ENCODE data around the gene APLP2. TPM values are rescaled to one million over a fixed set of nuclear protein-coding genes. Genes with fewer than 3 reads are reported as not detected.

APLP2 gene
- total RNA-seq, 6 donors from 2014 or later: 249 to 939 (median 653) TPM

- 90 to 91% methylated on average over 11 to 48 of the region's 49 CpGs for WGBS, 2 donors
- Histone ChIP-seq H3K27me3 (no peaks in the 10 kb centered on the region), H3K4me1 (peaks cover 0 to 7% (median 2%) of the 10 kb centered on the region in 4 donors), H3K27ac (no peak overlapping the region), H3K4me3 (no peak overlapping the region), H3K9me3 (no peaks in the 10 kb centered on the region), H3K36me3 (no peaks in the 10 kb centered on the region)
- ATAC-seq (ENCODE audit: low FRiP score in 2 of 2) (no peak), DNase-seq (peak in 1 of 2 donors; percentile 75)
- TF ChIP-seq EP300 (IDR thresholded peaks at IDR 0.05) (no peak), POLR2A (IDR thresholded peaks at IDR 0.05) (no peak), CTCF (IDR thresholded peaks at IDR 0.05) (no peak), POLR2AphosphoS5 (IDR thresholded peaks at IDR 0.05) (no peak)
Measured at GRCh38 chr11:130040281-130040940, 29.3 kb upstream of the APLP2 start.

GRCh38 chr11:130042093-130042591 lies 27.6 kb upstream of the APLP2 start:
- H3K4me1 ChIP-seq: peaks cover 0 to 7% (median 2%) of the 10 kb centered on the region in 4 donors
- DNase-seq (peak in 1 of 2 donors; percentile 33), ATAC-seq (ENCODE audit: low FRiP score in 2 of 2) (peak in 1 of 2 donors; percentile 51)
- peak overlapping the region in 1 of 4 donors; percentile 2 for H3K27ac ChIP-seq
- H3K27me3 ChIP-seq: no peaks in the 10 kb centered on the region
- TF ChIP-seq POLR2AphosphoS5 (IDR thresholded peaks at IDR 0.05): peak; percentile 15 to 19
- TF ChIP-seq EP300 (IDR thresholded peaks at IDR 0.05): peak in 1 of 4 donors; percentile 4
- no peak for TF ChIP-seq CTCF (IDR thresholded peaks at IDR 0.05)
- TF ChIP-seq POLR2A (IDR thresholded peaks at IDR 0.05): peak in 1 of 4 donors; percentile 34
- no peaks in the 10 kb centered on the region for H3K9me3 ChIP-seq
- no peak overlapping the region for H3K4me3 ChIP-seq
- H3K36me3 ChIP-seq: no peaks in the 10 kb centered on the region
- 68 to 81% methylated on average over 16 of the region's 16 CpGs for WGBS, 2 donors

GRCh38 chr11:130043575-130043974 lies 26.1 kb upstream of the APLP2 start:
- 48 to 55% methylated on average over 5 of the region's 5 CpGs for WGBS, 2 donors
- H3K9me3 ChIP-seq: no peaks in the 10 kb centered on the region
- H3K36me3 ChIP-seq: no peaks in the 10 kb centered on the region
- H3K27ac ChIP-seq: peak overlapping the region in 2 of 4 donors; percentile 13 to 35
- H3K4me1 ChIP-seq: peaks cover 0 to 7% (median 2%) of the 10 kb centered on the region in 4 donors
- no peak for TF ChIP-seq EP300 (IDR thresholded peaks at IDR 0.05)
- peak in 1 of 4 donors; percentile 18 for TF ChIP-seq POLR2A (IDR thresholded peaks at IDR 0.05)
- TF ChIP-seq POLR2AphosphoS5 (IDR thresholded peaks at IDR 0.05): no peak
- ATAC-seq (ENCODE audit: low FRiP score in 2 of 2): peak in 1 of 2 donors; percentile 82
- no peak overlapping the region for H3K4me3 ChIP-seq
- no peaks in the 10 kb centered on the region for H3K27me3 ChIP-seq
- peak in 1 of 2 donors; percentile 47 for DNase-seq

GRCh38 chr11:130047141-130047540 lies 22.6 kb upstream of the APLP2 start:
- no peak for TF ChIP-seq CTCF (IDR thresholded peaks at IDR 0.05)
- no peak for TF ChIP-seq POLR2AphosphoS5 (IDR thresholded peaks at IDR 0.05)
- no peak for TF ChIP-seq POLR2A (IDR thresholded peaks at IDR 0.05)
- TF ChIP-seq EP300 (IDR thresholded peaks at IDR 0.05): no peak
- Histone ChIP-seq H3K9me3 (no peaks in the 10 kb centered on the region), H3K27ac (no peak overlapping the region), H3K36me3 (no peaks in the 10 kb centered on the region), H3K4me3 (no peak overlapping the region), H3K4me1 (peaks cover 5 to 18% (median 13%) of the 10 kb centered on the region in 4 donors), H3K27me3 (no peaks in the 10 kb centered on the region)
- DNase-seq (no peak), ATAC-seq (ENCODE audit: low FRiP score in 2 of 2) (no peak)
- 58 to 77% methylated on average over 1 of the region's 1 CpG for WGBS, 2 donors

- Histone ChIP-seq H3K4me3 (no peak overlapping the region), H3K27me3 (no peaks in the 10 kb centered on the region), H3K9me3 (no peaks in the 10 kb centered on the region), H3K27ac (no peak overlapping the region), H3K4me1 (peaks cover 0 to 16% (median 12%) of the 10 kb centered on the region in 4 donors), H3K36me3 (no peaks in the 10 kb centered on the region)
- 53 to 76% methylated on average over 1 of the region's 1 CpG for WGBS, 2 donors
- no peak for TF ChIP-seq CTCF (IDR thresholded peaks at IDR 0.05)
- no peak for TF ChIP-seq POLR2AphosphoS5 (IDR thresholded peaks at IDR 0.05)
- no peak for TF ChIP-seq EP300 (IDR thresholded peaks at IDR 0.05)
- TF ChIP-seq POLR2A (IDR thresholded peaks at IDR 0.05): no peak
- ATAC-seq (ENCODE audit: low FRiP score in 2 of 2) (peak in 1 of 2 donors; percentile 76), DNase-seq (no peak)
Measured at GRCh38 chr11:130049328-130049771, 20.3 kb upstream of the APLP2 start.
